Activated CD8-positive, alpha-beta memory T cell treated with anti-CD3 and anti-CD28 coated beads for 36 hours (primary cell): Measurements from ENCODE around the gene ZNF302. TPM values are rescaled to one million over a fixed set of nuclear protein-coding genes. Genes with fewer than 3 reads are reported as not detected.
"Not testable (repeated sequence)": the region's sequence is repeated elsewhere in the genome, so short reads cannot be mapped to it uniquely, and the experiment has no call there.

Source experiments
- CTCF ChIA-PET: fragments of 350-600 bp; sonication (Branson Sonifier 250); formaldehyde crosslinking; loops from one replicate; lab custom pipeline; 2021; ENCODE audit warnings: antibody characterized with exemption; lab: Charles Lee
- POLR2A ChIA-PET: fragments of 350-600 bp; sonication (Branson Sonifier 250); formaldehyde crosslinking; loops from one replicate; lab custom pipeline; 2021; ENCODE audit warnings: antibody characterized with exemption; lab: Charles Lee
- total RNA-seq, 2 experiments: library from RNA; stranded (reverse); gene quantifications; one replicate each; pipeline ENCODE4 v1.2.3, GENCODE V29; 2021

ZNF302 gene
- total RNA-seq, 2 experiments from 2014 or later = 12.1 to 12.3 TPM

DNA sequence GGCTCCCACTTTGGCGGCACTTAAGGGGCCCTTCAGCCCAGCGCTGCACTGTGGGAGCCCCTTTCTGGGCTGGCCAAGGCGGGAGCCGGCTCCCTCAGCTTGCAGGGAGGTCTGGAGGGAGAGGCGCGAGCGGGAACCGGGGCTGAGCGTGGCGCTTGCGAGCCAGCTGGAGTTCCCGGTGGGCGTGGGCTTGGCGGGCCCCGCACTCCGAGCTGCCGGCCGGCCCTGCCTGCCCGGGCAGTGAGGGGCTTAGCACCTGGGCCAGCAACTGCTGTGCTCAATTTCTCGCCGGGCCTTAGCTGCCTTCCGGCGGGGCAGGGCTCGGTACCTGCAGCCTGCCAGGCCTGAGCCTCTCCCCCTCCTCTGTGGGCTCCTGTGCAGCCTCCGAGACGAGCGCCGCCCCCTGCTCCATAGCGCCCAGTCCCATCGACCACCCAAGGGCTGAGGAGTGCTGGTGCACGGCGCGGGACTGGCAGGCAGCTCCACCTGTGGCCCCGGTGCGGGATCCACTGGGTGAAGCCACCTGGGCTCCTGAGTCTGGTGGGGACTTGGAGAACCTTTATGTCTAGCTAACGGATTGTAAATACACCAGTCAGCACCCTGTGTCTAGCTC lies 9.3 kb upstream of the ZNF302 start:
- POLR2A ChIA-PET, CTCF ChIA-PET: not testable (repeated sequence)

- CTCF ChIA-PET, POLR2A ChIA-PET: not testable (repeated sequence)
These were observed 8.8 kb upstream of the ZNF302 start for GRCh38 chr19:34668690-34669089.

DNA sequence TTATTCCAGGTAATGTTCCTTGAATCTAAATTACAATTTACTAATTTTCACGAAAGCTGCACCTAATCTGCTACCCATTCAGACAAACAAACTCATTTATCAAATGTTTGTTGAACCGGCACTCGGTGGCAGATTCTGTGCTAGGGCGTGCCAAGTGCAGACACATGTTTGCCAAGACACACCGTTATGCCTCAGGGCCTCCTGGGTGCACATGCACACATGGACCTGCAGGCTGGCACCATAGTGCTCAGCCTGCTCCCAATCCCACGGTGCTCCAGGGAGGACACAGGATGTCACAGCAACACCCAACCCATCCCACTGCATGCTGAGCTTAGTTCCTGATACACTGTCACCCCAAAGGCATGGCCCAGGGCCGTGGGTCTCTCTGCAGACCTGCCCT lies 8.2 kb upstream of the ZNF302 start:
- ChIA-PET CTCF (no interaction called here), POLR2A (no interaction called here)

DNA sequence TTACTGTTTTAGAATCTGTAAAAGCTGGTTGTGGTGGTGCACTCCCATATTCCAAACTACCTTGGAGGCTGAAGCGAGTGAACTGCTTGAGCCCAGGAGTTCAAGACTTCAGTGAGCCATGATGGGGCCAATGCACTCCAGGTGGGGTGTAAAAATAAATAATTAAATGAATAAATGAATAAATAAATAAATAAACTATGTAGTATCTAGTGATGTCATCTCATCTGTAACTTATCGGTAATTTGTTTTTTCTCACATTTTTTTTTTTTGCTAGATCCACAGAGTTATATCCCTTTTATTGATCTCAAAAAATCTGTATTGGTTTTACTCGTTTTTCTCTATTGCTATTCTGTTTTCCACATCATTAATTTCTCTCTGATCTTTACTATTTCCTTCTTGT lies 5.5 kb upstream of the ZNF302 start:
- ChIA-PET POLR2A (no interaction called here), CTCF (interaction anchor here (0.6 kb wide), 1 partner anchor 1488 kb away, joined by 6 read pairs; no protein-coding TSS in a partner anchor)

DNA sequence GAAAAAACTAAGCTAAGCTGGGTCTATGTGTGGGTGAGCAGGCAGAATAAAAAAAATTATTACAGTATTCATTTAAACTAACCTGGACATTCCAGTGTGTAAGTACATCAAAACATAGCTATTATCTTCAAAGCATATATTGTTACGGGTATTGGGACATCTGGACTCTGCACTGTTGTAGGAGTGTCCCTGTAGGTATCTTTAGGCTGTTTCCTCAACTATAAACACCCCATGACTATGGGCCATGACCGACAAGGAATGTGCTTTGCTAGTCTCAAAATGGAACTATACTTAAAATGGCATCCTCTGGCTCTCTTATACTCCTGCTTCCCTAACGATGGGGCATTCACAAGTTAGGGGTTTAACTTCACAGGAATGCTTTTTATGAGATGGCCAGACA lies 3.9 kb upstream of the ZNF302 start:
- ChIA-PET CTCF (no interaction called here), POLR2A (no interaction called here)

DNA sequence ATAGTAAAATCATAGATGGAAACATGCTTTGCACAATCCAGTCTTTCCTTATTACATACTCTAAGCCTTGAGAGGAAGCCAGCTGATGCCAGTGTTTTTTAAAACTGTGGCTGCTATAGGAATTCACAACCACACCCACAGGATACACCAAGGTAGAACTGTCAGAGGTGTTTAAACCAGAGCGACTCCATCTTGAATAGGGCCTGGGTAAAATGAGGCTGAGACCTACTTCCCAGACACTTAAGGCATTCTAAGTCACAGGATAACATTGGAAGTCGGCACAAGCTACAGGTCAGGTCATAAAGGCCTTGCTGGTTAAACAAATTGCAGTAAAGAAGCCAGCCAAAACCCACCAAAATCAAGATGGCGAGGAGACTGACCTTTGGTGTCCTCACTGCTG lies 2.2 kb upstream of the ZNF302 start:
- POLR2A ChIA-PET = no interaction called here
- CTCF ChIA-PET = interaction anchor here (1.2 kb wide), 1 partner anchor 35 kb away, joined by 3 read pairs; no protein-coding TSS in a partner anchor

DNA sequence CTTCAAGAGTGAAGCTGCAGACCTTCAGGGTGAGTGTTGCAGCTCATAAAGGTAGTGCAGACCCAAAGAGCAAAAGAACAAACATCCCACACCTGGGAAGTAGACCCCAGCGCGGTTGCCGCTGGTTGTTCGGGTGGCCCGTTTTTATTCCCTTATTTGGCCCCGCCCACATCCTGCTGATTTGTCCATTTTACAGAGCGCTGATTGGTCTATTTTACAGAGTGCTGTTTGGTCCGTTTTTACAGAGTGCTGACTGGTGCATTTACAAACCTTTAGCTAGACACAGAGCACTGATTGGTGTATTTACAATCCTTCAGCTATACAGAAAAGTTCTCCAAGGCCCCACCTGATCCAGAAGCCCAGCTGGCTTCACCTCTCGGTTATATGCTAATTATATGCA lies 1.6 kb upstream of the ZNF302 start:
- CTCF ChIA-PET = interaction anchor here (1.2 to 2.0 kb wide), 2 partner anchors 35 to 37 kb away, joined by 3 to 5 read pairs; no protein-coding TSS in a partner anchor
- POLR2A ChIA-PET = no interaction called here

GRCh38 chr19:34676697-34677385 lies 637 bp upstream of the ZNF302 start, which contains the start of gene SCGB2B2:
Gene SCGB2B2, minus strand, starts transcription at chr19:34677159. Its CDS starts 82,596 bp downstream, at chr19:34594563.
- ChIA-PET POLR2A (interaction anchor here (0.7 to 2.1 kb wide), 2 partner anchors 57 to 250 kb away, joined by 3 to 9 read pairs; partner anchors contain the start of genes ZNF181 and ZNF30), CTCF (interaction anchor here (2.0 kb wide), 1 partner anchor 36 kb away, joined by 5 read pairs; no protein-coding TSS in a partner anchor)

- POLR2A ChIA-PET = interaction anchor here (0.6 to 2.1 kb wide), 5 partner anchors 37 to 504 kb away, joined by 3 to 9 read pairs (median 3); partner anchors contain the start of gene ZNF181
- CTCF ChIA-PET = interaction anchor here (0.5 to 0.8 kb wide), 2 partner anchors 17 to 170 kb away, joined by 3 read pairs; no protein-coding TSS in a partner anchor
These were observed 571 bp downstream of the ZNF302 start for GRCh38 chr19:34678085-34678412.

- ChIA-PET POLR2A (interaction anchor here (0.6 to 2.1 kb wide), 4 partner anchors 38 to 322 kb away, joined by 3 to 9 read pairs (median 6); partner anchors contain the start of gene ZNF181), CTCF (no interaction called here)
These were observed 943 bp downstream of the ZNF302 start for GRCh38 chr19:34678421-34678820.

DNA sequence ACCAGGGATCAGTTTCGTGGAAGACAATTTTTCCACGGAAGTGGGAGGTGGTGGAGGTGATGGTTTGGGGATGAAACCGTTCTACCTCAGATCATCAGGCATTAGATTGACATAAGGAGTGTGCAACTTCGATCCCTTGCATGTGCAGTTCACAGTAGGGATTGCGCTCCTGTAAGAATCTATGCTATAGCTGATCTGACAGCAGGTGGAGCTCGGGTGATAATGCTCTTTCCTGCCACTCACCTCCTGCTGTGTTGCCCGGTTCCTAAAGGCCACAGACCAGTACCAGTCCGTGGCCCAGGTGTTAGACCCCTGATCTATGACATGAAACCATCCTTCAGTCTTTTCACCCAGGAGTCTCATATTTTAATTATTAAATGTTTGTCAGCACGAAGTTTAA lies 4.0 kb downstream of the ZNF302 start:
- CTCF ChIA-PET = interaction anchor here (0.8 kb wide), 1 partner anchor 36 kb away, joined by 3 read pairs; no protein-coding TSS in a partner anchor
- POLR2A ChIA-PET = no interaction called here

GRCh38 chr19:34685266-34685665 lies 7.8 kb downstream of the ZNF302 start:
- POLR2A ChIA-PET = not testable (repeated sequence)

GRCh38 chr19:34686455-34686854 lies 9.0 kb downstream of the ZNF302 start:
- ChIA-PET CTCF (no interaction called here), POLR2A (no interaction called here)

More at GRCh38 chr19:34685266-34685665, 7.8 kb downstream of the ZNF302 start:
- CTCF ChIA-PET = not testable (repeated sequence)

DNA sequence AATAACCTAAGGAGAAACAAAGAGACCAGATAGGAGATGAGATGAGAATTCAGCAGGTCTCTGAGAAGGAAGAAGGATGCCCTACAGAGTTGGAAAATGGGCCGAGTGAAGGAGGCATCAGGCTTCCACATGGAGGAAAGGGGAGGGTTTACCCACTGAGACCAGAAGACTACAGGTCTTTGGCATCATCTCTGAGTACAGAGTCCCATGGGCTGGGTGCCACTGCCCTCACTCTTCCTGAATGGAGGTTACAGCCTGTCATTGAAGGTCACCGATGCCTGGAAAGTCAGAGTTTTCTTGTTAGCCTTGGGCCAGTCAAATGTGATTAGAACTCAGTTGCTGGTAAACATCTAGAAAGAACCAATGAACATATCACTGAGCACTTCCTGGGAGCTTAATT lies 9.9 kb downstream of the ZNF302 start:
- POLR2A ChIA-PET = no interaction called here
- CTCF ChIA-PET = no interaction called here

GRCh38 chr19:34688592-34688991 lies 11.1 kb downstream of the ZNF302 start:
- ChIA-PET POLR2A (no interaction called here), CTCF (no interaction called here)

DNA sequence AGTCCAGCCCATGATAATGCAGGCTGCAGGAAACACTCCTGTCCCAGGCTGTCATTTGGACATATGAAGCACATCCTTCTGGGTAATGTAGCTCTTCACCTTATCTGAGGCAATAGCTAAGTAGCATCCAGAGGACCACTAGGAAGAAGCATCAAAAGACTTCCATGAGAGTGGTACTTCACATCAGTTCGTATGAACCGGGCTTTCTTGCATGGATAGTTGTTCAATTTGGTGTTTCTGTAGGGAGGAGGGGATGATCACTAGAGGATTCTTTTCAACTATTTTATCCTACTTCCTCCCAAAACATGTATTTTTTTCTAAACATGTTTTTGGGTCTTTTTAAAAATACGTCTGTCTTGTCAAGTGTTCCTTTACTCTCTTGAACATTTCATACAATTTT lies 12.9 kb downstream of the ZNF302 start:
- ChIA-PET CTCF (no interaction called here), POLR2A (no interaction called here)

- ChIA-PET POLR2A (no interaction called here), CTCF (no interaction called here)
These were observed 15.1 kb downstream of the ZNF302 start for GRCh38 chr19:34692549-34692948.

- CTCF ChIA-PET = no interaction called here
- POLR2A ChIA-PET = no interaction called here
These were observed 30.2 kb downstream of the ZNF302 start for GRCh38 chr19:34707661-34708060.

DNA sequence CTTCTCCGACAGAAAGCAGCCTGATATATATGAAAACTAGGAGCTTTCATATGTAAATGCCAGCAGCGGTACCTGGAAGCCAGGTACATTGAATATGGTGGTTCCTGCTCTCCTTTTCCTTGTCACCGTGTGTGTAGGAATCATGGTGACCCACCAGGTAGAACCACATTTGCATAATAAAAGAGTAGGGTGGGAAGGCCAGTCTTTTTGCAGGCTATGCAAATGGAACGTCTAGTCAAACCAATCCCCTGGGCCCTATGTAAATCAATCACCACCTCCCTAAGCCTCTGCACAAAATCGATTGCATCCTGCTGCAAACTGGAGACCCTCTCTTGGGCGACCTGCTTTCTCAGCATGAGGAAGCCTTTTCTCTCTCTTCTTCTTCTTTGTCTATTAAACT lies 34.4 kb downstream of the ZNF302 start:
- CTCF ChIA-PET = interaction anchor here (1.5 to 2.2 kb wide), 4 partner anchors 35 to 934 kb away, joined by 4 to 12 read pairs (median 8); partner anchors contain the start of genes SCGB2B2 and ZNF302

More for the DNA sequence above, 34.4 kb downstream of the ZNF302 start:
- POLR2A ChIA-PET = no interaction called here
